Brain microvascular endothelial cell (primary cell): ENCODE results near the gene HAUS7.
"Not testable (repeated sequence)": the region's sequence is repeated elsewhere in the genome, so short reads cannot be mapped to it uniquely, and the experiment has no call there.

Experiments
- DNase-seq: peaks from one replicate; pipeline ENCODE4 v3.0.0-alpha.2; 2020
- H3K27ac ChIP-seq: fragments of 250-450 bp; sonication (Bioruptor Pico); 2 replicates; pipeline ENCODE4 v1.5.1; 2020; ENCODE audit warnings: mild to moderate bottlenecking, moderate library complexity
- H3K27me3 ChIP-seq: fragments of 250-450 bp; sonication (Bioruptor Pico); replicated peaks from 2 replicates; pipeline ENCODE4 v1.5.1; 2020; ENCODE audit warnings: mild to moderate bottlenecking
- H3K36me3 ChIP-seq: fragments of 250-450 bp; sonication (Bioruptor Pico); replicated peaks from 2 replicates; pipeline ENCODE4 v1.5.1; 2020; ENCODE audit warnings: mild to moderate bottlenecking
- H3K4me3 ChIP-seq: 2 replicates; pipeline ENCODE4 v1.5.1; 2011; ENCODE audit warnings: low read depth, mild to moderate bottlenecking, control low read depth, low read length, moderate library complexity
- CTCF ChIP-seq: IDR thresholded peaks from 2 replicates; pipeline ENCODE4 v1.5.1; 2011; ENCODE audit warnings: low read depth, mild to moderate bottlenecking, moderate library complexity, low read length, control low read depth, inconsistent platforms; ENCODE audit errors: missing control alignments
- in situ Hi-C: cut with HindIII; loops from 2 replicates; pipeline ENCODE4 v1.10.0; 2017; ENCODE audit warnings: low sequenced_read_pairs, low pct_ligation_motif_present

The HAUS7 gene

GRCh38 chrX:153406011-153406410 lies 64.4 kb downstream of the HAUS7 start:
- H3K27me3 ChIP-seq: no peaks in the 10 kb centered on the region
- no peaks in the 10 kb centered on the region for H3K36me3 ChIP-seq
- in situ Hi-C loops: no loop called here
- TF ChIP-seq CTCF: no peak
- no peak overlapping the region for H3K27ac ChIP-seq
- no peak for DNase-seq
- H3K4me3 ChIP-seq: no peak overlapping the region

- Histone ChIP-seq H3K27me3 (no peaks in the 10 kb centered on the region), H3K4me3 (no peak overlapping the region), H3K36me3 (no peaks in the 10 kb centered on the region), H3K27ac (no peak overlapping the region)
- in situ Hi-C loops: no loop called here
- DNase-seq: no peak
- TF ChIP-seq CTCF: no peak
Measured at GRCh38 chrX:153405426-153405825, 65.0 kb downstream of the HAUS7 start.

- H3K4me3 ChIP-seq, H3K27ac ChIP-seq, DNase-seq, in situ Hi-C loops, H3K27me3 ChIP-seq, H3K36me3 ChIP-seq: not testable (repeated sequence)
Measured at GRCh38 chrX:153404333-153404732, 66.0 kb downstream of the HAUS7 start.

GRCh38 chrX:153401133-153401764 lies 69.1 kb downstream of the HAUS7 start, which contains the start of gene PNMA6E:
Gene PNMA6E, minus strand, starts transcription at chrX:153401350. Its CDS starts 2,501 bp downstream, at chrX:153398849.
- Histone ChIP-seq H3K4me3 (no peak within 1 kb of the TSS), H3K27ac (no peak within 1 kb of the TSS), H3K36me3 (no peaks in the 10 kb centered on the region), H3K27me3 (no peaks in the 10 kb centered on the region)
- no peak for TF ChIP-seq CTCF
- no peak for DNase-seq
- in situ Hi-C loops: no loop called here

- peak; percentile 80 for TF ChIP-seq CTCF
- no peak overlapping the region for H3K27ac ChIP-seq
- H3K4me3 ChIP-seq: no peak overlapping the region
- in situ Hi-C loops: no loop called here
- DNase-seq: no peak
- H3K36me3 ChIP-seq: no peaks in the 10 kb centered on the region
- no peaks in the 10 kb centered on the region for H3K27me3 ChIP-seq
Measured at GRCh38 chrX:153400146-153401132, 69.9 kb downstream of the HAUS7 start.

GRCh38 chrX:153398275-153398960 lies 72.0 kb downstream of the HAUS7 start:
- H3K27me3 ChIP-seq: no peaks in the 10 kb centered on the region
- in situ Hi-C loops: no loop called here
- H3K4me3 ChIP-seq: no peak overlapping the region

More at GRCh38 chrX:153398275-153398960, 72.0 kb downstream of the HAUS7 start:
- no peak overlapping the region for H3K27ac ChIP-seq
- no peak for DNase-seq
- H3K36me3 ChIP-seq: no peaks in the 10 kb centered on the region
- TF ChIP-seq CTCF: no peak
